ENCODE data around the gene FREM1.
"Not testable (repeated sequence)": the region's sequence is repeated elsewhere in the genome, so short reads cannot be mapped to it uniquely, and the experiment has no call there.

The FREM1 gene

DNA sequence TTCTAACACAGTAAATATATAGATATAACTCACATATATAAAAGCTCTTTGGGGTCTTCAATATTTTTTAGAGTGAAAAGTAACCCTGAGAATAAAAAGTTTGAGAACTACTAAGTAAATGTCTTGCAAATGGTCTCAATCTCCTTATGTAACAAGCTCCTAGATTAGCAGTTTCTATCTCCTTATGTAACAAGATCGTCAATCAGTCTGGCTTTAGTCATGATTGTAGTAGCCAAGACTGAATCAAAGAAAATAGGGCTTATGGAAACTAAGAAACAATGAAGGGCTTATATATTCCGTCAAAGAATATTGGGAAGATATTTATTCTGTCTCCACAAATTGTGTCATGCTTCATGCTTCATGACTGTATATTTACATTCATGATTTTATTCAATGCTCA is 22.4 kb upstream of the FREM1 start:
- Histone ChIP-seq H3K27ac (ENCODE audit: low read length) (no peak overlapping the region), H3K27me3 (ENCODE audit: control insufficient read depth, insufficient read depth, low read length) (no peaks in the 10 kb centered on the region), H3K36me3 (ENCODE audit: control insufficient read depth, low read depth, low read length) (no peaks in the 10 kb centered on the region), H3K9me3 (ENCODE audit: control insufficient read depth, low read depth, low read length) (no peaks in the 10 kb centered on the region), H3K4me3 (ENCODE audit: low read length) (no peak overlapping the region), H3K9ac (ENCODE audit: low read length) (no peak overlapping the region), H3K4me1 (ENCODE audit: control insufficient read depth, low read depth, low read length) (peaks cover 16% of the 10 kb centered on the region)

GRCh38 chr9:14932231-14932630 is 22.0 kb upstream of the FREM1 start:
- no peak overlapping the region for H3K4me3 ChIP-seq (ENCODE audit: low read length)
- no peaks in the 10 kb centered on the region for H3K27me3 ChIP-seq (ENCODE audit: control insufficient read depth, insufficient read depth, low read length)
- peaks cover 16% of the 10 kb centered on the region for H3K4me1 ChIP-seq (ENCODE audit: control insufficient read depth, low read depth, low read length)
- H3K36me3 ChIP-seq (ENCODE audit: control insufficient read depth, low read depth, low read length): no peaks in the 10 kb centered on the region
- H3K27ac ChIP-seq (ENCODE audit: low read length): no peak overlapping the region
- no peak overlapping the region for H3K9ac ChIP-seq (ENCODE audit: low read length)
- no peaks in the 10 kb centered on the region for H3K9me3 ChIP-seq (ENCODE audit: control insufficient read depth, low read depth, low read length)

- Histone ChIP-seq H3K9ac (ENCODE audit: low read length) (no peak overlapping the region), H3K27ac (ENCODE audit: low read length) (no peak overlapping the region), H3K4me3 (ENCODE audit: low read length) (no peak overlapping the region), H3K4me1 (ENCODE audit: control insufficient read depth, low read depth, low read length) (no peaks in the 10 kb centered on the region), H3K27me3 (ENCODE audit: control insufficient read depth, insufficient read depth, low read length) (no peaks in the 10 kb centered on the region), H3K36me3 (ENCODE audit: control insufficient read depth, low read depth, low read length) (no peaks in the 10 kb centered on the region), H3K9me3 (ENCODE audit: control insufficient read depth, low read depth, low read length) (no peaks in the 10 kb centered on the region)
These were observed 16.9 kb upstream of the FREM1 start for GRCh38 chr9:14926941-14927624.

DNA sequence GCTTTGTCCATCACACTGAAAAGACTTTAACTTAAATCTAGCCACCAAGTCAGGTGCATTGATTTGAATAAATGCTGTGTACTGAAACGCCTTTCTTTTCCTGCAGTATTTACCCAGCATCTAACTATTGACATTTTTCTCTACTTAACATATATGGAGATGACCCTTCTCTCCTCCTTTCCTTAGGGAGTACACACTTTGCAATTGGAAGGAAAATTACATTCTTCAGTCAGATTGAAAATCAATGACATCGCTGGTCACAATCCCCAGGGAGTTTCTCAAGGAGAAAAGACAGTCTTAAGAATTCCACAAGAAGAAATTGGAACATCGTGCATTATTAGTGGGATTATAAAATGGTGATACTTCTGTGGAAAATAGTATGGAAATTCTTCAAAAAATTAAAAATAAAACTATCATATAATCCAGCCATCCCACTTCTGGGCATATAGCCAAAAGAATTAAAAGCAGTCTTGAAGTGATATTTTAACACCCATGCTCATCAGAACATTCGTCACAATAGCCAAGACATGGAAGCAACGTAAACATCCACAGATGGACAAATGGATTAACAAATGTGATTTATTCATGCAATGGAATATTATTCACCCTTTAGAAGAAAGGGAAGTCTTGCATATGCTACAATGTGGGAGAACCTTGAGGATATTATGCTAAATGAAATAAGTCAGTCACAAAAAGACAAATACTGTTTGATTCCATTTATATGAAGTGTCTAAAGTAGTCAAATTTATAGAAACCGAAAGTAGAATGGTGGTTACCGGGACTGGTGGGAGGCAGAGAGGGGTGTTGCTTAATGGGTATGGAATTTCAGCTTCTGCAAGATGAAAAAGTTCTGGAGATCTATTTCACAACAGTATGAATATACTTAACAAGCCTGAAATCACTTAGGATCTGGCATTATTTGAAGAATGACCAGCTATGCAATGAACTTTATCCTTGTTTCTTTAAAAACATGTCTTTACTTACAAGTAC is 14.3 kb upstream of the FREM1 start:
- H3K9me3 ChIP-seq (ENCODE audit: control insufficient read depth, low read depth, low read length): no peaks in the 10 kb centered on the region
- no peaks in the 10 kb centered on the region for H3K27me3 ChIP-seq (ENCODE audit: control insufficient read depth, insufficient read depth, low read length)
- H3K4me1 ChIP-seq (ENCODE audit: control insufficient read depth, low read depth, low read length): no peaks in the 10 kb centered on the region
- H3K4me3 ChIP-seq (ENCODE audit: low read length): no peak overlapping the region
- H3K9ac ChIP-seq (ENCODE audit: low read length): no peak overlapping the region
- H3K36me3 ChIP-seq (ENCODE audit: control insufficient read depth, low read depth, low read length): no peaks in the 10 kb centered on the region
- no peak overlapping the region for H3K27ac ChIP-seq (ENCODE audit: low read length)

GRCh38 chr9:14923701-14924100 is 13.5 kb upstream of the FREM1 start:
- Histone ChIP-seq H3K9me3 (ENCODE audit: control insufficient read depth, low read depth, low read length) (no peaks in the 10 kb centered on the region), H3K36me3 (ENCODE audit: control insufficient read depth, low read depth, low read length) (no peaks in the 10 kb centered on the region), H3K27ac (ENCODE audit: low read length) (no peak overlapping the region), H3K9ac (ENCODE audit: low read length) (no peak overlapping the region), H3K4me1 (ENCODE audit: control insufficient read depth, low read depth, low read length) (no peaks in the 10 kb centered on the region), H3K4me3 (ENCODE audit: low read length) (no peak overlapping the region), H3K27me3 (ENCODE audit: control insufficient read depth, insufficient read depth, low read length) (no peaks in the 10 kb centered on the region)

- not testable (repeated sequence) for H3K4me1 ChIP-seq (ENCODE audit: control insufficient read depth, low read depth, low read length); H3K27me3 ChIP-seq (ENCODE audit: control insufficient read depth, insufficient read depth, low read length); H3K9me3 ChIP-seq (ENCODE audit: control insufficient read depth, low read depth, low read length); H3K4me3 ChIP-seq (ENCODE audit: low read length); H3K9ac ChIP-seq (ENCODE audit: low read length); H3K27ac ChIP-seq (ENCODE audit: low read length); H3K36me3 ChIP-seq (ENCODE audit: control insufficient read depth, low read depth, low read length)
These were observed 10.6 kb upstream of the FREM1 start for GRCh38 chr9:14920805-14921204.

DNA sequence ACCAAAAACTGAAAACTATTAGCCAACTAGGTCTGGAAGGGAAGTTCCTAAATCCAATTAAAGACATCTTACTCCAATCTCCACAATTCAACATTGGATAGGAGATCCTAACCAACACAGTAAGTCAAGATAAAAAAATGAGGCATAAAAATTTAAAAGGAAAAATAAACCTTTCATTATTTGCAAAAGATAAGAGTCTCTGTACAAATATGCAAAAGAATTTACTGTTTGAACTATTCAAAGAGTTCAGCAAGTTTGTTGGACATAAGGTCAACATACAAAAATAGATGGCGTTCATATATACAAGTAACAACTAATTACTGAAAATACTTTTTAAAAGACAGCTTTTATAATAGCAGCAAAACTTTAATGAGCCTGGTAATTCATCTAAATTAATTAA is 3.1 kb upstream of the FREM1 start:
- no peak overlapping the region for H3K27ac ChIP-seq (ENCODE audit: low read length)
- no peaks in the 10 kb centered on the region for H3K36me3 ChIP-seq (ENCODE audit: control insufficient read depth, low read depth, low read length)
- no peaks in the 10 kb centered on the region for H3K27me3 ChIP-seq (ENCODE audit: control insufficient read depth, insufficient read depth, low read length)
- H3K4me3 ChIP-seq (ENCODE audit: low read length): no peak overlapping the region
- peaks cover 22% of the 10 kb centered on the region for H3K4me1 ChIP-seq (ENCODE audit: control insufficient read depth, low read depth, low read length)
- H3K9me3 ChIP-seq (ENCODE audit: control insufficient read depth, low read depth, low read length): no peaks in the 10 kb centered on the region
- H3K9ac ChIP-seq (ENCODE audit: low read length): no peak overlapping the region

- Histone ChIP-seq H3K9me3 (ENCODE audit: control insufficient read depth, low read depth, low read length) (no peaks in the 10 kb centered on the region), H3K27me3 (ENCODE audit: control insufficient read depth, insufficient read depth, low read length) (no peaks in the 10 kb centered on the region), H3K9ac (ENCODE audit: low read length) (no peak overlapping the region), H3K4me3 (ENCODE audit: low read length) (no peak overlapping the region), H3K36me3 (ENCODE audit: control insufficient read depth, low read depth, low read length) (no peaks in the 10 kb centered on the region), H3K27ac (ENCODE audit: low read length) (no peak overlapping the region), H3K4me1 (ENCODE audit: control insufficient read depth, low read depth, low read length) (peaks cover 27% of the 10 kb centered on the region)
These were observed 2.6 kb upstream of the FREM1 start for GRCh38 chr9:14912859-14913258.

DNA sequence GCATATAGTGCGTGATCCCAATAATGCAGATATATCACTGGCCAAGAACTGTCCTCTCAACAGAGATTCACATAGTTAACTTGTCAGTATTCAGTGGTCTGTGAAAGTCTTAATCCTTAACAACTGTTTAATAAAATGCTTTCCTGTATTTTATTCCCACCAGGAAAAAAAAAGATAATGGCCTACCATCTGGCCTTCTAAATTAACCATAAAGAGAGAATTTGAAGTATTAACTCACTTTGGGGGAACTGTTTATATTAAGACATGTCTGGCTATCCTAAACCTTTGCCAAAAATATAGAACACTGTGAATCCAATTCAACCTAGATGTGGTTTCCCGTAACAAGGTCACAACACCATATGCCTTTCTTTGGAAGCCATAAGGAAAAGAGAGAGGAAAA is 818 bp upstream of the FREM1 start:
- Histone ChIP-seq H3K36me3 (ENCODE audit: control insufficient read depth, low read depth, low read length) (no peaks in the 10 kb centered on the region), H3K4me1 (ENCODE audit: control insufficient read depth, low read depth, low read length) (peaks cover 44% of the 10 kb centered on the region), H3K9ac (ENCODE audit: low read length) (no peak overlapping the region), H3K27ac (ENCODE audit: low read length) (no peak overlapping the region), H3K27me3 (ENCODE audit: control insufficient read depth, insufficient read depth, low read length) (no peaks in the 10 kb centered on the region), H3K4me3 (ENCODE audit: low read length) (no peak overlapping the region), H3K9me3 (ENCODE audit: control insufficient read depth, low read depth, low read length) (no peaks in the 10 kb centered on the region)

DNA sequence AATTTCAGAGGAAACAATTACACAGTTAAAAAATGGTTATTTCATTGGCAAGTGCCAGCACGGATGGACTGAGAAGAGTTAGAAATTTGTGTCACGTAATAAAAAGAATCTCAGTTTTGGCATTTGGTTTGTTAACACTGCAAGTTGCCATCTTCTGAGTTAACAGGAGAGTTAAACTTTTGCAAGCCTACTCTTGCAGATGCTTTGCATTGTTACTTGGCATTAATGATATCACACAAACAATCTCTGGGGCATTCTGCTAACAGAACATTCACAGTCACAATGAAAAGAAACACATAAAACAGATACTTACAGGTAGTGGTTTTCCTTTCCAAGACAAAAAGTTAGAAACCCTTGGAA is 647 bp downstream of the FREM1 start:
- peak overlapping the region; percentile 44 for H3K4me3 ChIP-seq (ENCODE audit: low read length)
- H3K36me3 ChIP-seq (ENCODE audit: control insufficient read depth, low read depth, low read length): no peaks in the 10 kb centered on the region
- H3K27ac ChIP-seq (ENCODE audit: low read length): no peak overlapping the region
- H3K4me1 ChIP-seq (ENCODE audit: control insufficient read depth, low read depth, low read length): peaks cover 47% of the 10 kb centered on the region
- no peak overlapping the region for H3K9ac ChIP-seq (ENCODE audit: low read length)
- no peaks in the 10 kb centered on the region for H3K27me3 ChIP-seq (ENCODE audit: control insufficient read depth, insufficient read depth, low read length)
- no peaks in the 10 kb centered on the region for H3K9me3 ChIP-seq (ENCODE audit: control insufficient read depth, low read depth, low read length)

DNA sequence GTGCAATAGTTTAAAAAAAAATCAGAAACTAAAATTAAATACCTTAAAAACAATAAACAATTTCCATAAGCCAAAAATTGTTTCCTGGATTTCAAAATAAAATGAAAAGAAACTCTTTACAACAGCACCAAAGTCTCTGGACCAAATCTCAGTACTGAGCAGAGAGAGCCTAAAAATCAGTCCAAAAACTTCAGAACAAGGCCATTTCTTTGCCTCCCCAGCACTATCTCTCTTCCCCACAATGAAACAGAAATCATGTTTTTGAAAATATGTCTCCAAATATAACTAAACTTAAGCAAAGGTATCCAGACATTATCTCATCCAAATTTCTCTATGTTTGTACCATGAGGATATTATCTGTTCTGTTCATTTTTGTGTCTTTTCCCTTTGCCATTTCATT is 1.0 kb downstream of the FREM1 start:
- Histone ChIP-seq H3K4me1 (ENCODE audit: control insufficient read depth, low read depth, low read length) (peaks cover 47% of the 10 kb centered on the region), H3K4me3 (ENCODE audit: low read length) (peak overlapping the region; percentile 44), H3K9ac (ENCODE audit: low read length) (no peak overlapping the region), H3K9me3 (ENCODE audit: control insufficient read depth, low read depth, low read length) (no peaks in the 10 kb centered on the region), H3K36me3 (ENCODE audit: control insufficient read depth, low read depth, low read length) (no peaks in the 10 kb centered on the region), H3K27ac (ENCODE audit: low read length) (no peak overlapping the region), H3K27me3 (ENCODE audit: control insufficient read depth, insufficient read depth, low read length) (no peaks in the 10 kb centered on the region)

Data from iPS-18a (cell line).